Measurements from ENCODE around the gene C3orf20.

DNA sequence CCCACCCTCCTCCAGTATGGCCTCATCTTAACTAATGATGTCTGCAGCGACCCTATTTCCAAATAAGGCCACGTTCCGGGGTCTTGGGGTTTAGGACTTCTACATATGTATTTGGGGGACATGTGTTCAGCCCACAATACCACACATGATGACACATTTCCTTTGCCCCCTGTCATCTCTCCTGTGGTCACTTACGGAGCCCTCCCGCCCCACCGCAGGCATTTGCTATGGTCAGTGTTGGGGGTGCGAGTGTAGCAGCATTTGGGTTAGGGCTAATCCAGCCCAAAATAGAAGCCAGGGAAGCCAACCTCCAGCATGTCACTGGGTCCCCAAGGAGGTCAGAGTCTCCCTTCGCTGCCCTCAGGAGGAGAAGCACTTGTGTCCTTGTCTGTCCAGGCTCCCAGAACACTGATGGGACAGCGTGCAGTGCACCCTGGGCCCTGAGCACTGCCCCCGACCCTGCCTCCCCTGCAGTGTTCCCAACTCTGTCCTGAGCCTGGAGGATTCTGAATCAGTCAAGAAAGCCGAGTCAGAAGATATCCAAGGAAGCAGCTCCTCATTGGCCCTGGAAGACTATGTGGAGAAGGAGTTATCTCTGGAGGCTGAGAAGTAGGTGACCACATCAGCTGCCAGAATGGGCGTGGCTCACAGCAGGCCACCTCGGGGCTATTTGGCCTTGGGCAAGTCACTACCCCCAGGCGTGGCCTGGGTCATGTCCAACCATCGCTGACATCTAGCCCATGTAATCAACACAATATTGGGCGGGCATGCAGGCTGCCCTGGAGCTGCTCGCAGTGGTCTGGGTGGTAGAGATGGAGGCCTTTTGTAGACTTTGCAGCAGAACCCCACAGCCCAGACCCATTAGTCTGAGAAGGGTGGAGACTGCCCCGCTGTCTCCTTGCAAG, 96.9 kb downstream of the C3orf20 start:
- TF ChIP-seq, protein P1, sequence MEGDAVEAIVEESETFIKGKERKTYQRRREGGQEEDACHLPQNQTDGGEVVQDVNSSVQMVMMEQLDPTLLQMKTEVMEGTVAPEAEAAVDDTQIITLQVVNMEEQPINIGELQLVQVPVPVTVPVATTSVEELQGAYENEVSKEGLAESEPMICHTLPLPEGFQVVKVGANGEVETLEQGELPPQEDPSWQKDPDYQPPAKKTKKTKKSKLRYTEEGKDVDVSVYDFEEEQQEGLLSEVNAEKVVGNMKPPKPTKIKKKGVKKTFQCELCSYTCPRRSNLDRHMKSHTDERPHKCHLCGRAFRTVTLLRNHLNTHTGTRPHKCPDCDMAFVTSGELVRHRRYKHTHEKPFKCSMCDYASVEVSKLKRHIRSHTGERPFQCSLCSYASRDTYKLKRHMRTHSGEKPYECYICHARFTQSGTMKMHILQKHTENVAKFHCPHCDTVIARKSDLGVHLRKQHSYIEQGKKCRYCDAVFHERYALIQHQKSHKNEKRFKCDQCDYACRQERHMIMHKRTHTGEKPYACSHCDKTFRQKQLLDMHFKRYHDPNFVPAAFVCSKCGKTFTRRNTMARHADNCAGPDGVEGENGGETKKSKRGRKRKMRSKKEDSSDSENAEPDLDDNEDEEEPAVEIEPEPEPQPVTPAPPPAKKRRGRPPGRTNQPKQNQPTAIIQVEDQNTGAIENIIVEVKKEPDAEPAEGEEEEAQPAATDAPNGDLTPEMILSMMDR (IDR thresholded peaks at IDR 0.05; ENCODE audit: low read depth, low read length), result no peak
- TF ChIP-seq POLR2A (IDR thresholded peaks at IDR 0.05; ENCODE audit: extremely low read depth, insufficient read length), result no peak
